Panc1 (cell line): Measurements from ENCODE around the gene ARHGEF2. TPM values are rescaled to one million over a fixed set of nuclear protein-coding genes. Genes with fewer than 3 reads are reported as not detected.
"Not testable (repeated sequence)": the region's sequence is repeated elsewhere in the genome, so short reads cannot be mapped to it uniquely, and the experiment has no call there.

ENCODE experiments used
- ATAC-seq: fragments of 200-7000 bp; cut with Tn5 transposase; 2 replicates; pipeline ENCODE4 v1.9.1; 2020; ENCODE audit warnings: mild to moderate bottlenecking, moderate library complexity
- BruUV-seq: library from RNA; stranded (reverse); fragments of 400-500 nt; replicated peaks from 2 replicates; lab custom pipeline; 2021; lab: Mats Ljungman, UMichigan
- CTCF ChIA-PET: fragments of 300-600 bp; sonication (Branson Sonifier 250); formaldehyde crosslinking; loops from one replicate; lab custom pipeline; 2022; ENCODE audit warnings: antibody characterized with exemption; lab: Charles Lee
- POLR2A ChIA-PET: fragments of 300-600 bp; sonication (Branson Sonifier 250); formaldehyde crosslinking; loops from one replicate; lab custom pipeline; 2022; ENCODE audit warnings: antibody characterized with exemption; lab: Charles Lee
- DNase-seq: peaks from one replicate; pipeline ENCODE4 v3.0.0-alpha.2; 2010; ENCODE audit warnings: low read depth, low spot score
- H3K27ac ChIP-seq: 2 replicates; pipeline ENCODE4 v1.5.1; 2011; ENCODE audit warnings: mild to moderate bottlenecking, low read length, inconsistent platforms
- H3K27me3 ChIP-seq: fragments of 200-500 bp; sonication (Bioruptor generic); 2 replicates; pipeline ENCODE4 v1.6.0; 2014; ENCODE audit warnings: low read length, inconsistent platforms; ENCODE audit not compliant: control insufficient read depth, insufficient read depth
- H3K36me3 ChIP-seq: fragments of 200-500 bp; sonication (Bioruptor generic); 2 replicates; pipeline ENCODE4 v1.5.1; 2014; ENCODE audit warnings: inconsistent platforms, mild to moderate bottlenecking, low read length, moderate library complexity; ENCODE audit not compliant: control insufficient read depth, insufficient read depth
- H3K4me1 ChIP-seq: 2 replicates; pipeline ENCODE4 v1.5.1; 2011; ENCODE audit warnings: inconsistent platforms, mild to moderate bottlenecking, low read length, moderate library complexity; ENCODE audit not compliant: control insufficient read depth, insufficient read depth
- H3K4me3 ChIP-seq, 2 experiments: 2 replicates each; pipeline ENCODE4 v1.5.1; 2011 to 2012; ENCODE audit warnings: low read depth in 2 of 2, low read length in 2 of 2, mild to moderate bottlenecking in 2 of 2, inconsistent platforms in 1 of 2, moderate library complexity in 1 of 2
- H3K9me3 ChIP-seq: fragments of 200-500 bp; sonication (Bioruptor generic); 2 replicates; pipeline ENCODE4 v1.5.1; 2014; ENCODE audit warnings: low read depth, mild to moderate bottlenecking, inconsistent platforms, low read length, moderate library complexity; ENCODE audit not compliant: control insufficient read depth, insufficient read depth
- CTCF ChIP-seq: fragments of 450-650 bp; IDR thresholded peaks from 2 replicates; pipeline ENCODE4 v1.5.1; 2017; ENCODE audit warnings: mild to moderate bottlenecking
- POLR2AphosphoS5 ChIP-seq: IDR thresholded peaks from 2 replicates; pipeline ENCODE4 v1.6.1; 2012; ENCODE audit warnings: mild to moderate bottlenecking, low read depth, low read length, moderate library complexity
- SIN3A ChIP-seq: IDR thresholded peaks from 2 replicates; pipeline ENCODE4 v1.6.1; 2012; ENCODE audit warnings: low read depth, mild to moderate bottlenecking, low read length, moderate library complexity, borderline replicate concordance; ENCODE audit not compliant: insufficient read depth
- TCF7L2 ChIP-seq: IDR thresholded peaks from 2 replicates; pipeline ENCODE4 v1.6.1; 2011; ENCODE audit warnings: mild to moderate bottlenecking, low read depth, low read length, inconsistent platforms
- in situ Hi-C: cut with HindIII; loops from 2 replicates; pipeline ENCODE4 v1.10.0; 2016; ENCODE audit warnings: low sequenced_read_pairs, low pct_unique_long_range_greater_than_20kb
- intact Hi-C: fragments of 100-400 bp; cut with micrococcal nuclease; formaldehyde crosslinking; loops from one replicate; pipeline ENCODE4 v1.10.0; 2022; ENCODE audit not compliant: unreplicated experiment
- total RNA-seq: library from RNA; stranded (reverse); gene quantifications from one replicate; pipeline ENCODE4 v1.2.1, GENCODE V29; 2021; ENCODE audit not compliant: unreplicated experiment
- TF ChIP-seq, protein P1 (sequence below), 2 experiments: IDR thresholded peaks; 2 replicates each; pipeline ENCODE4 v1.6.1; 2011 to 2012; ENCODE audit warnings: low read depth in 2 of 2, control low read depth in 1 of 2, low read length in 1 of 2, mild to moderate bottlenecking in 1 of 2, moderate library complexity in 1 of 2; ENCODE audit not compliant: insufficient read depth in 1 of 2

ARHGEF2 gene
- total RNA-seq, 1 experiment from 2014 or later, result 87.0 TPM

DNA sequence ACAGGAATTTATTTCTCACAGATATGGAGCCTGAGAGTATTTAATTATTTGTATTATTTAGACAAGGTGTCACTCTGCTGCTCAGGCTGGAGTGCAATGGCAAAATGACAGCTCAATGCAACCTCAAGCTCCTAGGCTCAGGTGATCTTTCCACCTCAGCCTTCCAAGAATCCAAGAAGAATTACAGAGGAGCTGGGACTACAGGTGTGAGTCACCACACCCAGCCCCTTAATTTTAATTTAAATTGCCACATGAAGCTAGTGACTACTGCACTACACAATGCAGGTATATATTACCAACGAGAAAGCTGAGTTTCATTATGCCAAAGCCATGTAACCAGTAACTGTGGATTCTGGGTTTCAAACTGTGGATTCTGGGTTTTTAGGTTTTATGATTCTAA lies 46.3 kb downstream of the ARHGEF2 start:
- H3K27me3 ChIP-seq, result no peaks in the 10 kb centered on the region
- no peaks in the 10 kb centered on the region for H3K9me3 ChIP-seq
- ChIA-PET CTCF (no interaction called here), POLR2A (interaction anchor here (0.6 kb wide), 2 partner anchors 11 to 802 kb away, joined by 3 to 15 read pairs; no protein-coding TSS in a partner anchor)
- H3K4me1 ChIP-seq, result peaks cover 27% of the 10 kb centered on the region
- 0 out of 2 replicates have a peak overlapping the region, but pooled peaks have one; percentile 20 for H3K27ac ChIP-seq
- no peak for DNase-seq
- BruUV-seq, result no TSS peak
- intact Hi-C loops, result no loop called here
- H3K36me3 ChIP-seq, result peaks cover 44% of the 10 kb centered on the region
- TF ChIP-seq, protein P1, sequence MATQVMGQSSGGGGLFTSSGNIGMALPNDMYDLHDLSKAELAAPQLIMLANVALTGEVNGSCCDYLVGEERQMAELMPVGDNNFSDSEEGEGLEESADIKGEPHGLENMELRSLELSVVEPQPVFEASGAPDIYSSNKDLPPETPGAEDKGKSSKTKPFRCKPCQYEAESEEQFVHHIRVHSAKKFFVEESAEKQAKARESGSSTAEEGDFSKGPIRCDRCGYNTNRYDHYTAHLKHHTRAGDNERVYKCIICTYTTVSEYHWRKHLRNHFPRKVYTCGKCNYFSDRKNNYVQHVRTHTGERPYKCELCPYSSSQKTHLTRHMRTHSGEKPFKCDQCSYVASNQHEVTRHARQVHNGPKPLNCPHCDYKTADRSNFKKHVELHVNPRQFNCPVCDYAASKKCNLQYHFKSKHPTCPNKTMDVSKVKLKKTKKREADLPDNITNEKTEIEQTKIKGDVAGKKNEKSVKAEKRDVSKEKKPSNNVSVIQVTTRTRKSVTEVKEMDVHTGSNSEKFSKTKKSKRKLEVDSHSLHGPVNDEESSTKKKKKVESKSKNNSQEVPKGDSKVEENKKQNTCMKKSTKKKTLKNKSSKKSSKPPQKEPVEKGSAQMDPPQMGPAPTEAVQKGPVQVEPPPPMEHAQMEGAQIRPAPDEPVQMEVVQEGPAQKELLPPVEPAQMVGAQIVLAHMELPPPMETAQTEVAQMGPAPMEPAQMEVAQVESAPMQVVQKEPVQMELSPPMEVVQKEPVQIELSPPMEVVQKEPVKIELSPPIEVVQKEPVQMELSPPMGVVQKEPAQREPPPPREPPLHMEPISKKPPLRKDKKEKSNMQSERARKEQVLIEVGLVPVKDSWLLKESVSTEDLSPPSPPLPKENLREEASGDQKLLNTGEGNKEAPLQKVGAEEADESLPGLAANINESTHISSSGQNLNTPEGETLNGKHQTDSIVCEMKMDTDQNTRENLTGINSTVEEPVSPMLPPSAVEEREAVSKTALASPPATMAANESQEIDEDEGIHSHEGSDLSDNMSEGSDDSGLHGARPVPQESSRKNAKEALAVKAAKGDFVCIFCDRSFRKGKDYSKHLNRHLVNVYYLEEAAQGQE (IDR thresholded peaks at IDR 0.05; ENCODE audit: insufficient read depth in 1 of 2, low read depth in 2 of 2, low read length in 1 of 2), result no peak
- TF ChIP-seq POLR2AphosphoS5 (no peak), TCF7L2 (no peak), CTCF (no peak), SIN3A (no peak)
- in situ Hi-C loops, result no loop called here
- peak overlapping the region; percentile 93 to 98 for H3K4me3 ChIP-seq
- no peak for ATAC-seq

DNA sequence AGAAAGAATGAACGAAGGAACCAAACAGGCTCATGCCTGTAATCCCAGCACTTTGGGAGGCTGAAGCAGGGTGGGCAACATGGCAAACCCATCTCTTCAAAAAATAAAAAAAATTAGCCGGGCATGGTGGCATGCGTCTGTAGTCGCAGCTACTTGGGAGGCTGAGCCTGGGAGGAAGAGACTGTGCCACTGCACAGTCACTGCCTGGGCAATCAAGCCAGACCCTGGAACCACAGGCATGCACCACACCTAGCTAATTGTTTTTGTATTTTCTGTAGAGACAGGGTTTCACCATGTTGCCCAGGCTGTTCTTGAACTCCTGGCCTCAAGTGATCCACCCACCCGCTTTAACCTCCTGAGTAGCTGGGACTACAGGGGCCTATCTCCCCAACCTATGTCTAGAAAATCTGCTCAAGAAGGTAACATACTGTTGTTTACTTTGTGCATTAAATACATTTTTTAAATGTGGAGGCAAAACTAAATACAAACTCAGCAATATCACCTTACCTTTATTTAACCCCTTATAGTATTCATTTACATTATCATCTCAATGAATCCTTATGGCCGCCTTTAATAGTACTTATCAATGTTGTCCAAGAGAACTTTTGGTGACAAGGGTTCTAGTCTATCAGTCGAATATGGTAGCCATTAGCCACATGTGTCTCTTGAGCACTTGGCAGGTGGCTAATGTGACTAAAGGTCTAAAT lies 46.9 kb downstream of the ARHGEF2 start:
- CTCF ChIA-PET, result interaction anchor here (0.6 kb wide), 1 partner anchor 135 kb away, joined by 4 read pairs; no protein-coding TSS in a partner anchor
- Histone ChIP-seq H3K4me3 (peak overlapping the region; percentile 93 to 98), H3K9me3 (no peaks in the 10 kb centered on the region), H3K4me1 (peaks cover 27% of the 10 kb centered on the region), H3K27ac (peak overlapping the region; percentile 17; the same call in 1 of the 2 replicates), H3K27me3 (no peaks in the 10 kb centered on the region), H3K36me3 (peaks cover 50% of the 10 kb centered on the region)
- BruUV-seq, result no TSS peak
- TF ChIP-seq TCF7L2, result no peak
- intact Hi-C loops (no loop called here), in situ Hi-C loops (no loop called here)
- ATAC-seq (no peak), DNase-seq (no peak)
- POLR2A ChIA-PET, result no interaction called here

GRCh38 chr1:155930725-155931124 lies 47.6 kb downstream of the ARHGEF2 start:
- intact Hi-C loops, BruUV-seq, H3K9me3 ChIP-seq, DNase-seq, in situ Hi-C loops, ATAC-seq, H3K27me3 ChIP-seq: not testable (repeated sequence)
- ChIA-PET POLR2A (interaction anchor here (0.6 kb wide), 1 partner anchor 61 kb away, joined by 3 read pairs; no protein-coding TSS in a partner anchor), CTCF (interaction anchor here (0.6 kb wide), 1 partner anchor 136 kb away, joined by 4 read pairs; no protein-coding TSS in a partner anchor)
- Histone ChIP-seq H3K36me3 (peaks cover 57% of the 10 kb centered on the region), H3K27ac (0 out of 2 replicates have a peak overlapping the region, but pooled peaks have one; percentile 1), H3K4me1 (peaks cover 27% of the 10 kb centered on the region), H3K4me3 (peak overlapping the region; percentile 93 to 98)
